CD4-positive, alpha-beta T cell treated with Interferon gamma for 1 hour (primary cell): ENCODE measurements around the gene DUSP16.

ENCODE experiments used
- DNase-seq: peaks from one replicate; pipeline ENCODE4 v3.0.0-alpha.2; 2020

The DUSP16 gene

GRCh38 chr12:12433203-12433731 is 129.4 kb downstream of the DUSP16 start:
- no peak for DNase-seq

GRCh38 chr12:12432364-12432763 is 130.3 kb downstream of the DUSP16 start:
- DNase-seq: no peak

- no peak for DNase-seq
These were observed 133.6 kb downstream of the DUSP16 start for GRCh38 chr12:12428961-12429657.

GRCh38 chr12:12428047-12428446 is 134.6 kb downstream of the DUSP16 start:
- no peak for DNase-seq

GRCh38 chr12:12427568-12427967 is 135.1 kb downstream of the DUSP16 start:
- DNase-seq: no peak

GRCh38 chr12:12425616-12426015 is 137.0 kb downstream of the DUSP16 start:
- no peak for DNase-seq

GRCh38 chr12:12425001-12425400 is 137.7 kb downstream of the DUSP16 start:
- DNase-seq: no peak
